ENCODE results near the gene CASP3.

DNA sequence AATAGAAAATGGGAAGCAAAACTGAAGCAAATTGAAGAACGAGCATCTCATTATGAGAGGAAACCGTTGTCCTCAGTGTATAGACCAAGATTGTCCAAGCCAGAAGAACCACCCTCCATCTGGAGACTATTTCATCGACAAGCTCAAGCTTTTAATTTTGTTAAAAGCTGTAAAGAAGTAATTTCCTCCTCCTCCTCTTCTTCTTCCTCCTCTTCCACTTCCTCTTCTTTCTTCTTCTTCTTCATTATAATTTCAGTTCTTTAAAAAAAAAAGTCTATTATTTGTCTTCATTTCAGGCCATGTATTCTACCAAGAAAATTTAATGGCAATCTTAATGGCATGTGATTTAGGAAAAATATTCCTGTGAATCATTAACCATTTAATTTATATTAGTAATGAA lies 7.9 kb upstream of the CASP3 start:
- TF ChIP-seq, protein P1, sequence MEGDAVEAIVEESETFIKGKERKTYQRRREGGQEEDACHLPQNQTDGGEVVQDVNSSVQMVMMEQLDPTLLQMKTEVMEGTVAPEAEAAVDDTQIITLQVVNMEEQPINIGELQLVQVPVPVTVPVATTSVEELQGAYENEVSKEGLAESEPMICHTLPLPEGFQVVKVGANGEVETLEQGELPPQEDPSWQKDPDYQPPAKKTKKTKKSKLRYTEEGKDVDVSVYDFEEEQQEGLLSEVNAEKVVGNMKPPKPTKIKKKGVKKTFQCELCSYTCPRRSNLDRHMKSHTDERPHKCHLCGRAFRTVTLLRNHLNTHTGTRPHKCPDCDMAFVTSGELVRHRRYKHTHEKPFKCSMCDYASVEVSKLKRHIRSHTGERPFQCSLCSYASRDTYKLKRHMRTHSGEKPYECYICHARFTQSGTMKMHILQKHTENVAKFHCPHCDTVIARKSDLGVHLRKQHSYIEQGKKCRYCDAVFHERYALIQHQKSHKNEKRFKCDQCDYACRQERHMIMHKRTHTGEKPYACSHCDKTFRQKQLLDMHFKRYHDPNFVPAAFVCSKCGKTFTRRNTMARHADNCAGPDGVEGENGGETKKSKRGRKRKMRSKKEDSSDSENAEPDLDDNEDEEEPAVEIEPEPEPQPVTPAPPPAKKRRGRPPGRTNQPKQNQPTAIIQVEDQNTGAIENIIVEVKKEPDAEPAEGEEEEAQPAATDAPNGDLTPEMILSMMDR (conservative IDR thresholded peaks at IDR 0.05; ENCODE audit: low read depth, low read length) = no peak
- no peak for TF ChIP-seq EZH2 (IDR thresholded peaks at IDR 0.05; ENCODE audit: low read length, unreplicated experiment)
